ENCODE measurements around the gene DENND4B.
"Not testable (repeated sequence)": the region's sequence is repeated elsewhere in the genome, so short reads cannot be mapped to it uniquely, and the experiment has no call there.

DENND4B gene
- 101 to 150 reads per million in 2 experiments for total RNA-seq

DNA sequence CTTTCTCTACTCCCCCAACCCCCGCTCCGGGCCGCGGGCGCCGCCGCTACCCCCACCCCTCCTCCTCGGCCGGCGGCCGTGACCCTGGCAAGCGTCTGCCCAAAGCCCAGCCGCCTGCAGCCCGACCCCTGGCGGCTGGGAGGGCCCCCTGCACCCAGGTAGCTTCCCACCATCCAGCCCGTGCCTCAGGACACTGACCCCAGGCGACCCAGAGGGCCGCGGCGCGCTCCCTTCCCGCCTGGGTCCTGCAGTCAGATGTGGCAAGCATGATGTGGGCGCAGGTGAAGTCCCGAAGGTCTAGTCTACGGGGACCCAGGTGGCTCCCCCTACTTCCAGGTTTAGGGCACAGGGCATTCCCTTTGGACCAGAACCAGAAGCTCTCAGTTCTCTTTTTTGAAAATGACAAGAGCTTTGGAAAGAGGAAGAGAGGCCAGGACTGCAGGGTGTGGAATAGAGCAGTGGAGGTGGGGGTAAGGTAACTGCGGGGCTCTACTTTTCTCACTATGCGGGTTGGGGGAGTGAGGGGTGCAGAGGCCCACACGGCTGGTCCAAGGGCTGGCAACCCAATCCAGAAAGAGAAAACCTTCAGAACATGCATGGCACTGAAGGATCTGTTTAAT, at the start of gene DENND4B:
Gene DENND4B, minus strand, starts transcription at position 97 of the 620 bp plus-strand sequence. CDS start 2,344 bp downstream, outside the sequence.
- peak; percentile 58 for DNase-seq (ENCODE audit: low read depth)

- no peak for DNase-seq (ENCODE audit: low read depth)
These were observed 49.1 kb upstream of the DENND4B start for GRCh38 chr1:153995640-153996039.

GRCh38 chr1:153995202-153995601, 48.7 kb upstream of the DENND4B start:
- DNase-seq (ENCODE audit: low read depth): no peak

- no peak for DNase-seq (ENCODE audit: low read depth)
These were observed 45.3 kb upstream of the DENND4B start for GRCh38 chr1:153991806-153992205.

- DNase-seq (ENCODE audit: low read depth): no peak
These were observed 44.7 kb upstream of the DENND4B start for GRCh38 chr1:153991151-153991630.

GRCh38 chr1:153990468-153991150, 44.1 kb upstream of the DENND4B start, which contains the start of gene RPS27:
Gene RPS27, plus strand, starts transcription at chr1:153990762. Its CDS starts 35 bp downstream, at chr1:153990797.
- peak; percentile 84 for DNase-seq (ENCODE audit: low read depth)

DNA sequence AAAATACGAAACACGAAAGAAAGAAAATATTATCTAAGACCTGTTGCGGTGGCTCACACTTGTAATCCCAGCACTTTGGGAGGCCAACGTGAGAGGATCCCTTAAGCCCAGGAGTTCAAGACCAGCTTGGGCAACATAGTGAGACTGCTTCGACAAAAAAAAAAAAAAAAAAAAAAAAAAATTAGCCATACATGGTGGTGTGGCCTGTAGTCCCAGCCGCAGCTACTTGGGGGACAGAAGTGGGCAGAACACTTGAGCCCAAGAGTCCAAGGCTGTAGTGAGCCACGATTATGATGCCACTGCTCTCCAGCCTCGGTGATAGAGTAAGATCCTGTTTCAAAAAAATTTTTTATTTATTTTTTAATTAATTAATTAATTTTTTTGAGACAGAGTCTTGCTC, 41.1 kb upstream of the DENND4B start:
- no peak for DNase-seq (ENCODE audit: low read depth)

DNA sequence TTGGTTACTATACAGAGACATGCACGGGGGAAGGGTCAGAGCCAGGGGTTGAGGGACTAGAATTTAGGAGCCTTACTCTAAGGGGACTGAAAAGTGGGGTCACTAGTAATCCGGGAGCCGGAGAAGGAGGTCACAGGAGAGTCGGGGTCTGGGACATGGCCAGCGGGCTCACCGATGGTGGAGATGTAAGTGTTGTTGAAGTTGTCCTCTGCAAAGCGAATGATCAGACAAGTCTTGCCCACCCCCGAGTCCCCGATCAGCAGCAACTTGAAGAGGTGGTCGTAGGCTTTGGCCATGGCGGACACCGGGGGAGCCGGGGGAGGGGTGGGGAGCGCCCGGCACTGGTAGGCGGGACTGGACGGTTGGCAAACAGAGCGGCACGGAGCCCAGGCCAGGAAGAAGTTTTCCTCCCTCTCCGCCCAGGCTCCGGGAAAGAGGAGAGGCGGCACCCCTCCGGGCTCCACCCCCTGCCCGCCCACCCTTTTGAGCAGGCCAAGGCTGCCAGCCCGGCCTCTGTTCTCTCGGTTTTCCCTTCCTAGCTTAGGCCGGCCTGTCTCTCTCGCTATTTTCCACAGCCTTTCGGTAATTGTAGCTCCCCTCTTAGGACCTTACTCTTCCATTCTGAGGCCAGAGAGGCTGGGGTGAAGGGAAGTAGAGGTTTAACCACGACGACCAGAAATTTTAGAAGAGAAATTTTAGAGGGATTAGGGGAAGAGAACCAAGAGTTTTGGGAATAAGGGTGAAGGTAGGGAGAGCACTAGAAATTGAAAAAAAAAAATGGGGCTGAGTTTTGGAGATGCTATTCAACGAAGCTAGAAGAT, 39.6 kb upstream of the DENND4B start, which contains the start of gene RAB13:
Gene RAB13, minus strand, starts transcription at position 399 of the 821 bp plus-strand sequence. Its CDS starts 103 bp downstream, at position 296.
- DNase-seq (ENCODE audit: low read depth): no peak

- DNase-seq (ENCODE audit: low read depth): no peak
These were observed 38.9 kb upstream of the DENND4B start for GRCh38 chr1:153985341-153985912.

- no peak for DNase-seq (ENCODE audit: low read depth)
These were observed 37.8 kb upstream of the DENND4B start for GRCh38 chr1:153984123-153984894.

DNA sequence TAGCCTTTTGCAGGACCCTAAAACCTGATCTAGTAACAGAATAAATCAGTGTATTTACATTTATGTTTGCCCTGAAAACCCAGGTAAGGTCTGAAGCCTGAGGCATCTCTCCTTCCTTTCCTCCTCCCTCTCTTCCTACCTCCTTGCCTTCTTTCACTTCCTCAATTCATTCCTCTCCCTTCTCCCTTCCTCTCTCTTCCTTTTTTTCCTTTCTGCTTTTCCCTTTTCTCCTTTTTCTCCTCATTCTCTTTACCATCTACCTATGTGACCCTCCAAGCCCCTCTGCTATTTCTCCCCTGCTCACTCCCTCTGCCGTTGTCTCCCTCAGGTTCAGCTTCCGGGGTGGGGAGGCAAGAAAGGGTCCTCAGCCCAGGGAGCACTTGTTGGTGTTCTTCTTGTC, 35.2 kb upstream of the DENND4B start:
- DNase-seq (ENCODE audit: low read depth): not testable (repeated sequence)

GRCh38 chr1:153979091-153979490, 32.6 kb upstream of the DENND4B start:
- not testable (repeated sequence) for DNase-seq (ENCODE audit: low read depth)

GRCh38 chr1:153978274-153978909, 31.9 kb upstream of the DENND4B start:
- DNase-seq (ENCODE audit: low read depth): no peak

GRCh38 chr1:153977250-153978240, 31.0 kb upstream of the DENND4B start, which contains the start of gene JTB:
Gene JTB, minus strand, starts transcription at chr1:153977674. Its CDS starts 422 bp downstream, at chr1:153977252.
- DNase-seq (ENCODE audit: low read depth): peak; percentile 81

- no peak for DNase-seq (ENCODE audit: low read depth)
These were observed 30.3 kb upstream of the DENND4B start for GRCh38 chr1:153976819-153977249.

DNA sequence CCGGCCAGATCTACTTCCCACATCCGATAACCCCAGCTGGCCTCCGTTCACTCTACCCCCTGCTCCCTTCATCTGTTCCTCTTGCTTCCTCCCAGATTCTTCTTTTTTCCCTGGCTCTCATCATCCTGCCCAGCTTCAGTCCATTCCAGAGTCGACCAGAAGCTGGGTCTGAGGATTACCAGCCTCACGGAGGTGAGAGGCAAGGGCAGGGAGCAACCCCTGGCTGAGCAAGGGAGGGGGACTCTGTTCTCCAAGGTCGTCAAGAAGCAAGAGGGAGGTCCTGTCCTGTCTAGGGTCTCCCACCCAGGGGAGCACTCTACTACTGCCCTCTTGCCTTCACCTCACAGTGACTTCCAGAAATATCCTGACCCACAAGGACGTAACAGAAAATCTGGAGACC, 27.0 kb upstream of the DENND4B start:
- no peak for DNase-seq (ENCODE audit: low read depth)

- DNase-seq (ENCODE audit: low read depth): no peak
These were observed 26.6 kb upstream of the DENND4B start for GRCh38 chr1:153973071-153973470.

GRCh38 chr1:153970346-153970745, 23.8 kb upstream of the DENND4B start:
- no peak for DNase-seq (ENCODE audit: low read depth)

- no peak for DNase-seq (ENCODE audit: low read depth)
These were observed 22.5 kb upstream of the DENND4B start for GRCh38 chr1:153968972-153969371.

All from T follicular helper cell (primary cell).